Measurements from ENCODE around the gene TMEM151B. TPM values are rescaled to one million over a fixed set of nuclear protein-coding genes. Genes with fewer than 3 reads are reported as not detected.
A peak's percentile ranks its signal among the peaks of the same experiment; 100 is the strongest.

TMEM151B gene
- total and polyA plus RNA-seq, 10 of the 15 experiments (the other 5 are each of a cell fraction or from before 2014, with no cell fraction given), result 0.01 to 0.19 (median 0.05) TPM; not detected in 6

GRCh38 chr6:44223319-44224028 lies 46.8 kb upstream of the TMEM151B start, which contains the start of gene SLC29A1 (continued):
- TF ChIP-seq, protein P1, sequence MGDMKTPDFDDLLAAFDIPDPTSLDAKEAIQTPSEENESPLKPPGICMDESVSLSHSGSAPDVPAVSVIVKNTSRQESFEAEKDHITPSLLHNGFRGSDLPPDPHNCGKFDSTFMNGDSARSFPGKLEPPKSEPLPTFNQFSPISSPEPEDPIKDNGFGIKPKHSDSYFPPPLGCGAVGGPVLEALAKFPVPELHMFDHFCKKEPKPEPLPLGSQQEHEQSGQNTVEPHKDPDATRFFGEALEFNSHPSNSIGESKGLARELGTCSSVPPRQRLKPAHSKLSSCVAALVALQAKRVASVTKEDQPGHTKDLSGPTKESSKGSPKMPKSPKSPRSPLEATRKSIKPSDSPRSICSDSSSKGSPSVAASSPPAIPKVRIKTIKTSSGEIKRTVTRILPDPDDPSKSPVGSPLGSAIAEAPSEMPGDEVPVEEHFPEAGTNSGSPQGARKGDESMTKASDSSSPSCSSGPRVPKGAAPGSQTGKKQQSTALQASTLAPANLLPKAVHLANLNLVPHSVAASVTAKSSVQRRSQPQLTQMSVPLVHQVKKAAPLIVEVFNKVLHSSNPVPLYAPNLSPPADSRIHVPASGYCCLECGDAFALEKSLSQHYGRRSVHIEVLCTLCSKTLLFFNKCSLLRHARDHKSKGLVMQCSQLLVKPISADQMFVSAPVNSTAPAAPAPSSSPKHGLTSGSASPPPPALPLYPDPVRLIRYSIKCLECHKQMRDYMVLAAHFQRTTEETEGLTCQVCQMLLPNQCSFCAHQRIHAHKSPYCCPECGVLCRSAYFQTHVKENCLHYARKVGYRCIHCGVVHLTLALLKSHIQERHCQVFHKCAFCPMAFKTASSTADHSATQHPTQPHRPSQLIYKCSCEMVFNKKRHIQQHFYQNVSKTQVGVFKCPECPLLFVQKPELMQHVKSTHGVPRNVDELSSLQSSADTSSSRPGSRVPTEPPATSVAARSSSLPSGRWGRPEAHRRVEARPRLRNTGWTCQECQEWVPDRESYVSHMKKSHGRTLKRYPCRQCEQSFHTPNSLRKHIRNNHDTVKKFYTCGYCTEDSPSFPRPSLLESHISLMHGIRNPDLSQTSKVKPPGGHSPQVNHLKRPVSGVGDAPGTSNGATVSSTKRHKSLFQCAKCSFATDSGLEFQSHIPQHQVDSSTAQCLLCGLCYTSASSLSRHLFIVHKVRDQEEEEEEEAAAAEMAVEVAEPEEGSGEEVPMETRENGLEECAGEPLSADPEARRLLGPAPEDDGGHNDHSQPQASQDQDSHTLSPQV (IDR thresholded peaks at IDR 0.05), result no peak
- TF ChIP-seq DPF2 (IDR thresholded peaks at IDR 0.05), result no peak; the same call in 1 of the 2 replicates
- no peak for TF ChIP-seq FOXK2 (IDR thresholded peaks at IDR 0.05)
- TF ChIP-seq RAD51 (IDR thresholded peaks at IDR 0.05), result no peak
- TF ChIP-seq MLLT1 (IDR thresholded peaks at IDR 0.05), result no peak
- no peak for TF ChIP-seq ELK1 (IDR thresholded peaks at IDR 0.05; ENCODE audit: low read depth, low read length)
- TF ChIP-seq, protein P2, sequence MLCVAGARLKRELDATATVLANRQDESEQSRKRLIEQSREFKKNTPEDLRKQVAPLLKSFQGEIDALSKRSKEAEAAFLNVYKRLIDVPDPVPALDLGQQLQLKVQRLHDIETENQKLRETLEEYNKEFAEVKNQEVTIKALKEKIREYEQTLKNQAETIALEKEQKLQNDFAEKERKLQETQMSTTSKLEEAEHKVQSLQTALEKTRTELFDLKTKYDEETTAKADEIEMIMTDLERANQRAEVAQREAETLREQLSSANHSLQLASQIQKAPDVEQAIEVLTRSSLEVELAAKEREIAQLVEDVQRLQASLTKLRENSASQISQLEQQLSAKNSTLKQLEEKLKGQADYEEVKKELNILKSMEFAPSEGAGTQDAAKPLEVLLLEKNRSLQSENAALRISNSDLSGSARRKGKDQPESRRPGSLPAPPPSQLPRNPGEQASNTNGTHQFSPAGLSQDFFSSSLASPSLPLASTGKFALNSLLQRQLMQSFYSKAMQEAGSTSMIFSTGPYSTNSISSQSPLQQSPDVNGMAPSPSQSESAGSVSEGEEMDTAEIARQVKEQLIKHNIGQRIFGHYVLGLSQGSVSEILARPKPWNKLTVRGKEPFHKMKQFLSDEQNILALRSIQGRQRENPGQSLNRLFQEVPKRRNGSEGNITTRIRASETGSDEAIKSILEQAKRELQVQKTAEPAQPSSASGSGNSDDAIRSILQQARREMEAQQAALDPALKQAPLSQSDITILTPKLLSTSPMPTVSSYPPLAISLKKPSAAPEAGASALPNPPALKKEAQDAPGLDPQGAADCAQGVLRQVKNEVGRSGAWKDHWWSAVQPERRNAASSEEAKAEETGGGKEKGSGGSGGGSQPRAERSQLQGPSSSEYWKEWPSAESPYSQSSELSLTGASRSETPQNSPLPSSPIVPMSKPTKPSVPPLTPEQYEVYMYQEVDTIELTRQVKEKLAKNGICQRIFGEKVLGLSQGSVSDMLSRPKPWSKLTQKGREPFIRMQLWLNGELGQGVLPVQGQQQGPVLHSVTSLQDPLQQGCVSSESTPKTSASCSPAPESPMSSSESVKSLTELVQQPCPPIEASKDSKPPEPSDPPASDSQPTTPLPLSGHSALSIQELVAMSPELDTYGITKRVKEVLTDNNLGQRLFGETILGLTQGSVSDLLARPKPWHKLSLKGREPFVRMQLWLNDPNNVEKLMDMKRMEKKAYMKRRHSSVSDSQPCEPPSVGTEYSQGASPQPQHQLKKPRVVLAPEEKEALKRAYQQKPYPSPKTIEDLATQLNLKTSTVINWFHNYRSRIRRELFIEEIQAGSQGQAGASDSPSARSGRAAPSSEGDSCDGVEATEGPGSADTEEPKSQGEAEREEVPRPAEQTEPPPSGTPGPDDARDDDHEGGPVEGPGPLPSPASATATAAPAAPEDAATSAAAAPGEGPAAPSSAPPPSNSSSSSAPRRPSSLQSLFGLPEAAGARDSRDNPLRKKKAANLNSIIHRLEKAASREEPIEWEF (IDR thresholded peaks at IDR 0.05; ENCODE audit: insufficient replicate concordance, low read depth, low read length), result no peak
- TF ChIP-seq BACH1 (IDR thresholded peaks at IDR 0.05; ENCODE audit: borderline replicate concordance), result peak; percentile 43; the same call in 1 of the 2 replicates
- TF ChIP-seq BRCA1 (IDR thresholded peaks at IDR 0.05; ENCODE audit: low read depth, low read length), result no peak
- TF ChIP-seq MTA3 (IDR thresholded peaks at IDR 0.05; ENCODE audit: borderline replicate concordance, low read length), result no peak
- TF ChIP-seq SMAD1 (IDR thresholded peaks at IDR 0.05; ENCODE audit: low read depth, partially characterized antibody), result no peak
- no peak for TF ChIP-seq RELA (IDR thresholded peaks at IDR 0.05; ENCODE audit: borderline replicate concordance, partially characterized antibody)
- no peak for TF ChIP-seq KLF5 (IDR thresholded peaks at IDR 0.05; ENCODE audit: partially characterized antibody)
- no peak for TF ChIP-seq NBN (IDR thresholded peaks at IDR 0.05)
- TF ChIP-seq MXI1 (IDR thresholded peaks at IDR 0.05; ENCODE audit: low read depth, low read length), result peak; percentile 73
- TF ChIP-seq TBL1XR1 (IDR thresholded peaks at IDR 0.05; ENCODE audit: low read depth, low read length), result no peak
- no peak for TF ChIP-seq NFIC (IDR thresholded peaks at IDR 0.05; ENCODE audit: low read depth, low read length)

Data from GM12878 (cell line).